ENCODE data around the gene PPIE. TPM values are rescaled to one million over a fixed set of nuclear protein-coding genes. Genes with fewer than 3 reads are reported as not detected.

Gene PPIE
- total and polyA plus RNA-seq, 2 of the 13 experiments (the other 11 are each of a cell fraction or from before 2014, with no cell fraction given): 15.3 to 26.3 TPM

- TF ChIP-seq ZNF607 (CRISPR knock-in tag; IDR thresholded peaks at IDR 0.05; ENCODE audit: borderline replicate concordance): no peak
These were observed 16.3 kb downstream of the PPIE start (continued) for GRCh38 chr1:39754906-39755504.

DNA sequence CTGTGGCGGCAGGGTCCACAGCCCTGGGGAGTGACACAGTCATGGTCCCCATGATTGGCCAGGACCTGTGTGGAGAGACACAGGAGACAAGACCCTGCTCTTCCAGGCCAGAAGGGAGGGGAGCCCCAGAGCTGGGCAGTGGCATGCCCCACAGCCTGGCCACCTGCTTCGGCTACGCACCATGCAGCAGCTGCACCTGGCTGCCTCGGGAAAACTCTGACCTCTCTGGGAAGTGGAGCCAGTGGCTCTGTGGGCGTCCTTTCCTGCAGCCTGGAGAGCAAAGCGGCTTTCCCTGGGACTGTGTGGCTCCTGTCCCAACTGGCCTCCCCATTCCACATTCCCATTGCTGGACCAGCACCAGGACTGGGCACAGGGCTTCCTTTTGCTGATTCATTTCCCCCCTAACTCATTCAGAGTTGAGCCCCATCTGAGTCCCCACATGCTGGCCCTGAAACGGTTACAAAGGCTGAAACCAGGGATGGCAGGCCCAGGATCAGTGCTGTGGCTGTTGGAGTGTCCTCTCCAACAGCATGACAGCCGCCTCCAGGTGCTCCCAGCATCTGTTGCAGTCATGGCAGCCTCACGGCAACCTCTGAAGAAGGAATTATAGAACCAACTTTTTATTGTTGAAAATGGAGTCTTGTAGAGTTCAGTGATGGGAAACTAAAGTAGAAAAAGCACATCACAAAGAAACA is 17.4 kb downstream of the PPIE start:
- 40% methylated on average over 3 of the region's 9 CpGs for whole genome bisulfite sequencing (ENCODE audit: low lambda C conversion rate)
- Histone ChIP-seq H3K4me3 (replicated peaks in 1 of 3; ENCODE audit: insufficient read depth in 1 of 3, low read depth in 2 of 3, low read length in 3 of 3) (no peak overlapping the region), H2AFZ (ENCODE audit: low read length) (no peak overlapping the region), H3K79me2 (ENCODE audit: insufficient read depth, low read length) (no peaks in the 10 kb centered on the region), H4K20me1 (ENCODE audit: insufficient read depth, low read length) (no peaks in the 10 kb centered on the region), H3K27me3 (ENCODE audit: control insufficient read depth in 1 of 2, insufficient read depth in 2 of 2, low read length in 2 of 2) (no peaks in the 10 kb centered on the region), H3K27ac (ENCODE audit: extremely low read length, insufficient read depth, low read length) (no peak overlapping the region), H3K36me3 (replicated peaks in 1 of 2; ENCODE audit: control insufficient read depth in 1 of 2, insufficient read depth in 2 of 2, low read length in 2 of 2) (peaks cover 0 to 34% of the 10 kb centered on the region in 2 experiments; a peak in 2 of 5 replicates), H3K9ac (ENCODE audit: insufficient read depth, low read depth, low read length) (no peak overlapping the region), H3K4me2 (ENCODE audit: low read depth, low read length) (no peak overlapping the region), H3K4me1 (ENCODE audit: insufficient read depth, low read length) (no peaks in the 10 kb centered on the region), H3K9me3 (ENCODE audit: low read length) (no peaks in the 10 kb centered on the region)
- ChIA-PET POLR2A (no interaction called here), CTCF (ENCODE audit: low intra/inter-chr PET ratio, low total read pairs) (no interaction called here)
- intact Hi-C loops (cut with micrococcal nuclease; ENCODE audit: unreplicated experiment) (no loop called here), in situ Hi-C loops (cut with HindIII; ENCODE audit: extremely low pct_ligation_motif_present, low pct_unique_long_range_greater_than_20kb) (no loop called here)
- no peak for FAIRE-seq
- TF ChIP-seq ZNF281 (CRISPR knock-in tag; IDR thresholded peaks at IDR 0.05; ENCODE audit: borderline replicate concordance) (no peak), ZSCAN20 (CRISPR knock-in tag; IDR thresholded peaks at IDR 0.05; ENCODE audit: borderline replicate concordance) (no peak), ZFX (CRISPR knock-in tag; IDR thresholded peaks at IDR 0.05; ENCODE audit: low read depth) (no peak)
- TF ChIP-seq, protein P1, sequence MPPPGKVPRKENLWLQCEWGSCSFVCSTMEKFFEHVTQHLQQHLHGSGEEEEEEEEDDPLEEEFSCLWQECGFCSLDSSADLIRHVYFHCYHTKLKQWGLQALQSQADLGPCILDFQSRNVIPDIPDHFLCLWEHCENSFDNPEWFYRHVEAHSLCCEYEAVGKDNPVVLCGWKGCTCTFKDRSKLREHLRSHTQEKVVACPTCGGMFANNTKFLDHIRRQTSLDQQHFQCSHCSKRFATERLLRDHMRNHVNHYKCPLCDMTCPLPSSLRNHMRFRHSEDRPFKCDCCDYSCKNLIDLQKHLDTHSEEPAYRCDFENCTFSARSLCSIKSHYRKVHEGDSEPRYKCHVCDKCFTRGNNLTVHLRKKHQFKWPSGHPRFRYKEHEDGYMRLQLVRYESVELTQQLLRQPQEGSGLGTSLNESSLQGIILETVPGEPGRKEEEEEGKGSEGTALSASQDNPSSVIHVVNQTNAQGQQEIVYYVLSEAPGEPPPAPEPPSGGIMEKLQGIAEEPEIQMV (CRISPR knock-in tag; IDR thresholded peaks at IDR 0.05; ENCODE audit: low read depth): no peak
- no peak for DNase-seq (ENCODE audit: low spot score)
- BruUV-seq (replicated peaks): no TSS peak
- no peak for ATAC-seq
